ENCODE measurements around the gene ADGRG3. TPM values are rescaled to one million over a fixed set of nuclear protein-coding genes. Genes with fewer than 3 reads are reported as not detected.

ADGRG3 gene
- total and polyA plus RNA-seq, 2 experiments from 2014 or later, result not detected

- Histone ChIP-seq H3K4me2 (no peak overlapping the region), H3K9me3 (ENCODE audit: low read depth) (no peaks in the 10 kb centered on the region)
These were observed 15.2 kb upstream of the ADGRG3 start for GRCh38 chr16:57652695-57653471.

DNA sequence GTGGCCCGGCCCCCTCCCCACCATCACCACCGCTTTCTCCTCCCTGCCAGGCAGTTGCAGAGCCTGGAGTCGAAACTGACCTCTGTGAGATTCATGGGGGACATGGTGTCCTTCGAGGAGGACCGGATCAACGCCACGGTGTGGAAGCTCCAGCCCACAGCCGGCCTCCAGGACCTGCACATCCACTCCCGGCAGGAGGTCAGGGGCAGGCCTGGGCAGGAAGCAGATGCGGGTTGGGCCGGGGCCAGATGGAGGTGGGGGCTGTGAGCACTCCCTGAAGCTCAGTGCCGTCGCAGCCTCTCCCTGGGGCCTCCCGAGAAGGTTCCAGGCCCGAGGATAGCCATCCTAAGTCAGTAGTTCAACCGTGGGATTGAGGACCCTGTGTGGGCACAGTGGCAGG lies 14.2 kb upstream of the ADGRG3 start:
- H3K4me3 ChIP-seq, result no peak overlapping the region
- no peaks in the 10 kb centered on the region for H3K9me2 ChIP-seq (replicated peaks; ENCODE audit: insufficient read depth)
- WGBS (ENCODE audit: low lambda C conversion rate, missing lambda C conversion rate), result 77% methylated on average over 13 of the region's 16 CpGs
- no peak overlapping the region for H3K27ac ChIP-seq
- no peaks in the 10 kb centered on the region for H4K20me1 ChIP-seq (ENCODE audit: insufficient read depth, poor library complexity, severe bottlenecking)
- H3K4me1 ChIP-seq (ENCODE audit: insufficient read depth), result no peaks in the 10 kb centered on the region
- H3K4me2 ChIP-seq, result no peak overlapping the region
- no peak overlapping the region for H2AFZ ChIP-seq
- no peaks in the 10 kb centered on the region for H3K27me3 ChIP-seq
- no peaks in the 10 kb centered on the region for H3K36me3 ChIP-seq (replicated peaks; ENCODE audit: insufficient read depth, low read depth)
- peaks cover 2% of the 10 kb centered on the region for H3K79me2 ChIP-seq
- no peak for DNase-seq (ENCODE audit: low spot score)
- no peaks in the 10 kb centered on the region for H3K9me3 ChIP-seq (ENCODE audit: low read depth)
- no peak for TF ChIP-seq CTCF (IDR thresholded peaks at IDR 0.05; ENCODE audit: poor library complexity)
- no peak for TF ChIP-seq EZH2 (IDR thresholded peaks at IDR 0.05; ENCODE audit: borderline replicate concordance)
- TF ChIP-seq EZH2phosphoT487 (IDR thresholded peaks at IDR 0.05; ENCODE audit: low read depth, severe bottlenecking, unreplicated experiment), result no peak

More at GRCh38 chr16:57652695-57653471, 15.2 kb upstream of the ADGRG3 start:
- no peak for TF ChIP-seq CTCF (IDR thresholded peaks at IDR 0.05; ENCODE audit: poor library complexity)
- H3K27me3 ChIP-seq, result no peaks in the 10 kb centered on the region
- WGBS (ENCODE audit: low lambda C conversion rate, missing lambda C conversion rate), result 95% methylated on average over 23 of the region's 23 CpGs
- H3K27ac ChIP-seq, result no peak overlapping the region
- no peak overlapping the region for H3K4me3 ChIP-seq
- H3K36me3 ChIP-seq (replicated peaks; ENCODE audit: insufficient read depth, low read depth), result no peaks in the 10 kb centered on the region
- no peaks in the 10 kb centered on the region for H3K9me2 ChIP-seq (replicated peaks; ENCODE audit: insufficient read depth)
- H2AFZ ChIP-seq, result no peak overlapping the region
- H4K20me1 ChIP-seq (ENCODE audit: insufficient read depth, poor library complexity, severe bottlenecking), result no peaks in the 10 kb centered on the region
- no peaks in the 10 kb centered on the region for H3K4me1 ChIP-seq (ENCODE audit: insufficient read depth)
- DNase-seq (ENCODE audit: low spot score), result no peak
- peaks cover 3% of the 10 kb centered on the region for H3K79me2 ChIP-seq

GRCh38 chr16:57656342-57656955 lies 11.7 kb upstream of the ADGRG3 start:
- 90% methylated on average over 11 of the region's 11 CpGs for WGBS (ENCODE audit: low lambda C conversion rate, missing lambda C conversion rate)
- DNase-seq (ENCODE audit: low spot score), result no peak
- H4K20me1 ChIP-seq (ENCODE audit: insufficient read depth, poor library complexity, severe bottlenecking), result no peaks in the 10 kb centered on the region
- no peak overlapping the region for H3K4me2 ChIP-seq
- H3K36me3 ChIP-seq (replicated peaks; ENCODE audit: insufficient read depth, low read depth), result no peaks in the 10 kb centered on the region
- H3K9me3 ChIP-seq (ENCODE audit: low read depth), result no peaks in the 10 kb centered on the region
- no peaks in the 10 kb centered on the region for H3K79me2 ChIP-seq
- no peak overlapping the region for H3K27ac ChIP-seq
- TF ChIP-seq EZH2 (IDR thresholded peaks at IDR 0.05; ENCODE audit: borderline replicate concordance), result no peak
- no peak for TF ChIP-seq CTCF (IDR thresholded peaks at IDR 0.05; ENCODE audit: poor library complexity)
- TF ChIP-seq EZH2phosphoT487 (IDR thresholded peaks at IDR 0.05; ENCODE audit: low read depth, severe bottlenecking, unreplicated experiment), result no peak
- H3K27me3 ChIP-seq, result no peaks in the 10 kb centered on the region
- no peak overlapping the region for H2AFZ ChIP-seq
- no peaks in the 10 kb centered on the region for H3K4me1 ChIP-seq (ENCODE audit: insufficient read depth)
- no peaks in the 10 kb centered on the region for H3K9me2 ChIP-seq (replicated peaks; ENCODE audit: insufficient read depth)
- H3K4me3 ChIP-seq, result no peak overlapping the region
